D721Med (cell line): ENCODE measurements around the gene RNF34.
"Not testable (repeated sequence)": the region's sequence is repeated elsewhere in the genome, so short reads cannot be mapped to it uniquely, and the experiment has no call there.

Source experiments
- DNase-seq: peaks from one replicate; pipeline ENCODE4 v3.0.0; 2011; ENCODE audit warnings: low spot score; ENCODE audit not compliant: insufficient read length
- FAIRE-seq: peaks from 2 replicates; lab custom pipeline; 2011; peaks lifted over from hg19 to GRCh38; lab: Jason Lieb, UNC
- TF ChIP-seq, protein P1 (sequence below): IDR thresholded peaks from 2 replicates; pipeline ENCODE4 v1.5.1; 2012; ENCODE audit warnings: mild to moderate bottlenecking, control low read depth; ENCODE audit not compliant: insufficient read depth; ENCODE audit errors: missing control alignments

RNF34 gene

DNA sequence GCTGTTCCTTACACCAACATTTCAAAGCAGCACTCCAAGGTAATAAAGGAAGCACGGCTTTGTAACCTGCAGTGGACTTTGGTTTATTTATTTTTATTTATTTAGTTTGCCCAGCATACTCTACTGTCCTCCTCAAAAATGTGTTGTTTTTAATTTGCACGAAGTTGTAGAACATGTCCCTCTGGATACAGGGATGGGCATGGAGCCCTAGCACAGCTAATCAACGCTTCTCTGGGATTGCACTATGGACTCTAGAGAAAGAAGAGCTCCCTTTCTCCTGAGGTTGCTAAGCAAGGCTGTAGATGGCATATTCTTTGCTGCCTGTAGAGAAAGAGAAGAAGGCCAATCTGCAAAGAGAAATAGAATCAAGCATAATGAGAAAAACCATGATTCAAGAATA lies 41.8 kb upstream of the RNF34 start:
- TF ChIP-seq, protein P1, sequence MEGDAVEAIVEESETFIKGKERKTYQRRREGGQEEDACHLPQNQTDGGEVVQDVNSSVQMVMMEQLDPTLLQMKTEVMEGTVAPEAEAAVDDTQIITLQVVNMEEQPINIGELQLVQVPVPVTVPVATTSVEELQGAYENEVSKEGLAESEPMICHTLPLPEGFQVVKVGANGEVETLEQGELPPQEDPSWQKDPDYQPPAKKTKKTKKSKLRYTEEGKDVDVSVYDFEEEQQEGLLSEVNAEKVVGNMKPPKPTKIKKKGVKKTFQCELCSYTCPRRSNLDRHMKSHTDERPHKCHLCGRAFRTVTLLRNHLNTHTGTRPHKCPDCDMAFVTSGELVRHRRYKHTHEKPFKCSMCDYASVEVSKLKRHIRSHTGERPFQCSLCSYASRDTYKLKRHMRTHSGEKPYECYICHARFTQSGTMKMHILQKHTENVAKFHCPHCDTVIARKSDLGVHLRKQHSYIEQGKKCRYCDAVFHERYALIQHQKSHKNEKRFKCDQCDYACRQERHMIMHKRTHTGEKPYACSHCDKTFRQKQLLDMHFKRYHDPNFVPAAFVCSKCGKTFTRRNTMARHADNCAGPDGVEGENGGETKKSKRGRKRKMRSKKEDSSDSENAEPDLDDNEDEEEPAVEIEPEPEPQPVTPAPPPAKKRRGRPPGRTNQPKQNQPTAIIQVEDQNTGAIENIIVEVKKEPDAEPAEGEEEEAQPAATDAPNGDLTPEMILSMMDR: no peak
- no peak for FAIRE-seq

GRCh38 chr12:121364683-121365121 lies 35.2 kb upstream of the RNF34 start:
- TF ChIP-seq, protein P1: no peak
- FAIRE-seq (no peak), DNase-seq (no peak)

More for the DNA sequence above, 41.8 kb upstream of the RNF34 start:
- DNase-seq: no peak

GRCh38 chr12:121365416-121366062 lies 34.4 kb upstream of the RNF34 start:
- DNase-seq (no peak), FAIRE-seq (no peak)
- TF ChIP-seq, protein P1: no peak

GRCh38 chr12:121366063-121366459 lies 33.9 kb upstream of the RNF34 start:
- TF ChIP-seq, protein P1: no peak
- DNase-seq (no peak), FAIRE-seq (no peak)

- no peak for FAIRE-seq
- DNase-seq: no peak
- TF ChIP-seq, protein P1: no peak
Measured at GRCh38 chr12:121371404-121371803, 28.5 kb upstream of the RNF34 start.

- FAIRE-seq: no peak
- TF ChIP-seq, protein P1: no peak
- DNase-seq: no peak
Measured at GRCh38 chr12:121373755-121374154, 26.2 kb upstream of the RNF34 start.

GRCh38 chr12:121374336-121374735 lies 25.6 kb upstream of the RNF34 start:
- FAIRE-seq, DNase-seq: not testable (repeated sequence)

GRCh38 chr12:121374945-121375584 lies 24.9 kb upstream of the RNF34 start:
- DNase-seq, FAIRE-seq: not testable (repeated sequence)
